Stimulated activated CD4-positive, alpha-beta T cell treated with anti-CD3 and anti-CD28 coated beads, Interleukin-4, amount 100 ng/mL, for 4 hours (primary cell): Measurements from ENCODE around the gene SHOC2.

ENCODE experiments used
- DNase-seq, 2 experiments: peaks; one replicate each; pipeline ENCODE4 v3.0.0-alpha.2; 2020

SHOC2 gene

GRCh38 chr10:110989016-110989415 is 69.6 kb downstream of the SHOC2 start:
- DNase-seq: no peak

DNA sequence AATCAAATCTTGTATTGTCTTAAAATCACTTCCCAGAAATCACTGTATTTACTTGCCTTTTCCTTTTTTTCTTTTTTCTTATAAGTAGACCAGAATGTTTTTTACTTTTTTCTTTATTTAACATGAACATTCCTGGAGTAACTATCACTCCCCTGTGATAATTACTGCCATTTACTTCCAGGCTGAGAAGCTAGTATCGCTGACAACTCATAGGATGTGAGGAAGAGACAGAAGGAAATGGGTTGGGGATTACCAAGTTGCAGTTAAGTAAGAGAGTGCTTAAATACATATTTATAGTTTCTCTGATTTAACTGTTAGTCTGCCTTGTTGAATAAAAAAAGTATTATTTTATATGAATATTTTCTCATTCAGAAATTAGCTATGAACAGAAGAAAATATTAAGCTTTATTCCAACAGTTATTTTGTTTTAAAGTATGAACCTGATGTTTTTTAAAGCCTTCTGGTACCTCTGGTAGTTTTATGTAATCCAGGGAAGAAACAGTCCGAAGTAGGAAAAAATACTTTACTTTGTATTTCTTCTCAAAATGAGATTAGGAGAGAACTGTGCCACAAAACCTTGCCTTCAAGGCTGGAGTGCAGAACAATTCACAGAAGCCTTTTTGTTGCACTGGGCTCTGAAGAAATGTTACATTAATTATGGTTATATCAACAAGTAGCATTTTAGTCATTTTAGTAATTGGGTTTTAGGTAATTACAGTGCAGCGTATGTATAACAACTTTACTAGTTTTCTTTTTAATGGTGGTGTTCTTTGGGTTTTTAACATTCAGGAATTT is 72.8 kb downstream of the SHOC2 start:
- no peak for DNase-seq

DNA sequence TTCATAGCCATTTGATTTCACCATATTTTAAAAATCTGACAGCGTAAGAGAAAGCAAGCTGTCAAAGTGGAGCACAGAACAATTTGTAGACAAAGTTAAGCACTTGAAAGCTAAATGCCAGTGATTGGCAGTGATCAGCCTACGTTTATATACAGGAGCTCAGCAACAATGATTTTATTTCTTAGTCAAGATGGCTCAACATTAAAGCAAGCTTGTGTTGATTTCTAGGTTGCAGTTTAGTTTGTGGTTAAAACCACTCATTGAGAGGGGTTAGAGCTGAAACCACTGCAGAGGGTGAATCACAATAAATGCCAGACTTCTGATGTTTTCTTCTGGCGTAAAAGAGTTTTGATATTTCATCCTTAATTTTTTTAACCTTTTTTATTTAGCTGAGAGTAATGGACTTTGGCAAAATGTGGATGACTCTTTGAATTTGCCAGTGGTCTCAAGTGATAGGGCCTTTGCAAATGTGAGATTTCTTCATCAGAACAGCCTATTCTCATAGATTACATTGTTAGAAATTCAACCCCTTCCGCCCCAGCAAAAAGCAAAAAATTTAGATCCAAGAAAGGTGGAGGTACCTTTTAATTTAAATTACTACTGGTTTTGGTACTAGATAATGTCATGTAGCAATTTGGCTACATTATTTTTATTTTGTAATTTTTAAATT is 73.8 kb downstream of the SHOC2 start:
- peak in 1 of 2 experiments; percentile 2 for DNase-seq

DNA sequence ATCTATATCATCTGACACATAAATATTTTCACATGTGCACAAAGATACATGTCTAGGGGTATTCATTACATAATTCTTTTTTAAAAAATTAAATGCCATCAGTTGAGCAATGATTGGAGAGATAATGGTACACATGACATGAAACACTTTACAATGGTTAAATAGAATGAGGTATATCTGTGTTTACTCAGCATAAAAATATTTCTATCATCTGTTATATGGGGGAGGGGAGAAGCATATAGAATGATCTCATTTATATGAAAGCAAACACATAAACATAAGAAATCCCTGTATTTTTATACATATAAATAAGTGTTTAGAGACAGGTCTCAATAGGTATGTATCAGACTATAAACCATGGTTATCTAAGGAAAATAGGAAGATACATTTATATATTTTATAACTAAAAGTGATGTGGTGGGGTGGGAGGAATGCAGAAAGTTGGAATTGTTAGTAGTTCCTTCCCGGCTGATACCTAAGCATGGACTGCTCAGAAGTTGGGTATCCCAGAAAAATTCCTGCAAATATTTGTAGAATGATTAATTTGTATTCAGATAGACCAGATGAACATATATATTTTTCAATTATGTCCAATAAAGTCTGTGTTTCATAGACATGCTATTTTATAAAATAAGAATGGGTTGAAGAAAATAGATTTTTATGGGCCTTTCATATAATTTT is 75.1 kb downstream of the SHOC2 start:
- DNase-seq: no peak

GRCh38 chr10:110995301-110995700 is 75.9 kb downstream of the SHOC2 start:
- no peak for DNase-seq

GRCh38 chr10:110996256-110996655 is 76.9 kb downstream of the SHOC2 start:
- no peak for DNase-seq

DNA sequence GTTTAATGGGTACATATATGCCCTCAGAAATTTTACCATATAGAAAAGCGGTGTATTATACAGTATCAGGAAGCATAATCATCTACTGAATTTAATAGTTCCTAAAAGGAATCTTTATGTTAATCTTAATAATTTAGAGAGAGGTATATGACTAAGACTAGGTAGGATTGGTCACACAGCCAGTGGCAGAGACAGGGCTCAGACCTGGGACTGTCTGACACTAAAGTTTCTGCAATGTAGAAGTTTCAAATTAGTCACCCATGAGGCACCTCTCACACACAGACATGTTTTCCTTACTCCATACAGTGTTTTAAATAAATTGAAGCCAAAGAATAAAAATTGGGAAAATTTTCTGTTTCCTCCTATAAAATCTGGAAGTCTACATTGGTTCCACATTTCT is 84.6 kb downstream of the SHOC2 start:
- DNase-seq: no peak

DNA sequence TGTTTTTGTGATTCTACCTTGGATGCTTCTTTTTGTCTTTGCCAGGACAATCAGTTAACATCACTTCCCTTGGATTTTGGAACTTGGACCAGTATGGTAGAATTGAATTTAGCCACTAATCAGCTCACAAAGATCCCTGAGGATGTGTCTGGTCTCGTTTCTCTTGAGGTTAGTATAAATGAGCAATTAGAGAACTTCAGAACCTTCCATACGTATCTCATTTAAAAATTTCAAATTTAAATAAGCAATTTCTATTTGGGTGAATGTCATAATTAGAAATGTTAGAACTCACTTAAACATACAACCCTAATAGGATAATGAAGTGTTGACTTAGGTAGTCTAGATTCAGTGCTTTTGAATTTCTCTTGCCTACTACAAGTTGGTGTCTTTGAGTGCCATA is 88.1 kb downstream of the SHOC2 start:
- no peak for DNase-seq

GRCh38 chr10:111015181-111015580 is 95.8 kb downstream of the SHOC2 start:
- DNase-seq: no peak

- no peak for DNase-seq
Measured at GRCh38 chr10:111017098-111017497, 97.7 kb downstream of the SHOC2 start.

- DNase-seq: no peak
Measured at GRCh38 chr10:111018021-111018420, 98.6 kb downstream of the SHOC2 start.

GRCh38 chr10:111023060-111023459 is 103.7 kb downstream of the SHOC2 start:
- DNase-seq: no peak

- no peak for DNase-seq
Measured at GRCh38 chr10:111030042-111030750, 110.8 kb downstream of the SHOC2 start.

GRCh38 chr10:111034598-111035310 is 115.3 kb downstream of the SHOC2 start:
- DNase-seq: no peak

DNA sequence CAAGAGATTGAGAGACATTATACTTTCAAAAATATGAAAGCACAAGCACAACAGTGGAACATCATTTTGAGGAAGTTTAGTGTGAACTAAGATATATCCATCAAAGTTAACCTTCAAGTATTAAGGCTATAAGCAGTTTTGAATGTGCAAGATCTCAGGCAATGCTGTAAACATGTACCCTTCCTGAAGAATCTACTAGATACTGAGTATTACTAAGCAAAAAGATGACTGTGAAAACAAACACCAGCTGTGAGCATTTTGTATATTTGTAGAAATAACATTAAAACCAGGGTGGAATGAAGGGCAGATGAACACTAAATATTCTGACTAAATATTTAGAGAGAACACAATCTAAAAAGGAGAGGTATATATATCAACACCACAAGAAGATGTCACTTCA is 116.1 kb downstream of the SHOC2 start:
- no peak for DNase-seq

DNA sequence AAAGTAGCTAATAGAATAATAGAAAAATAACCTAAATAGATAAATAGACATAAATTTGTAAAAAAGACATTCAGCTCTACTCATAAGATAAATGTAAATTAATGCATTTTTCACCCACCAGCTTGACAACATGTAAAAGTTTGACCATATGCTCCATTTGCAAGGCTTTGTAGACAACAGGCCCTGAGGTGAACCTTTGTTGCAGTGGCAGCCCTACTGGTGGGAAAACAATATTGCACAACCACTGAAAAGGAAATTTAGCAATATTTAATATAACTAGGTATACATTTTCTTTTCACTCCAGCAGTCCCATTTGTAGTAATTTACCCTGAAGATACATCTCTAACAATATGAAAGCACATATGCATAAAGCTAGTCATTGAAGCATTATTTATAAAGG is 118.5 kb downstream of the SHOC2 start:
- no peak for DNase-seq

DNA sequence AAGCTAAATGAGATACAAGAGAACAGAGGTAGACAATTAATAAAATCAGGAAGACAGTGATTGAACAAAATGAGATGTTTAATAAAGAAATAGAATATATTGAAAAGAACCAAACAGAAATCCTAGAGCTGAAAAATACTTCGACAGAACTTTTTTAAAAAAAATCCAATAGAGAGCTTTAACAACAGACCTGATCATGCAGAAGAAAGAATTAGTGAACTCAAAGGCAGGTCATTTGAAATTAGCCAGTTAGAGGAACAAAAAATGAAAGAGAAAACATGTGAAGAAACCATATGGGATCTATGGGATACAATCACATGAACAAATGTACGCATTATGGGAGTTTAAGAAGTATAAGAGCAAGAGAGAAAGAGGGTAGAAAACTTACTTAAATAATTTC is 120.1 kb downstream of the SHOC2 start:
- no peak for DNase-seq

DNA sequence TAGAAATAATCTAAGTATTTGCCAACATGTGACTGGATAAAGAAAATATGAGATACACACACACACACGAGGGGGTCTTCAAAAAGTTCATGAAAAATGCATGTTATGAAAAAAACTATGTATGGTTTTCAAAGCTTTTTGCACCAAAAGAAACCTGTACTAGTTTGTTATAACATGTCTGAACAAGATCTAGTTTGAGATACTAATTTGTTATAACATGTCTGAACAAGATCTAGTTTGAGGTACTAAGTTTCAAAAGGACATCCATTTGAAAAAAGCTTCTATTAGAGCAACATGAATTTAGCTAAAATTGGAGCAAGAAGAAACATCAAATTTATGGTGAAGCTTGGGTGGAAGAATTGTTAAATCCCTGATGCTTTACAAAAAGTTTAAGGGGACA is 137.6 kb downstream of the SHOC2 start:
- DNase-seq: no peak
